Thyroid gland (tissue), 4 donors: ENCODE measurements around the gene TBC1D16. TPM values are rescaled to one million over a fixed set of nuclear protein-coding genes. Genes with fewer than 3 reads are reported as not detected.

Experiments
- DNase-seq, 2 donors: peaks; one replicate each; pipeline ENCODE4 v3.0.0-alpha.2; 2019
- H3K27ac ChIP-seq, 3 donors: fragments of 200-600 bp; sonication (generic); 1 replicate in 2 of 3; 2 replicates in 1 of 3; pipeline ENCODE4 v1.5.1; 2016 to 2019; ENCODE audit warnings: mild to moderate bottlenecking in 1 of 3, moderate library complexity in 1 of 3
- H3K27me3 ChIP-seq: fragments of 200-600 bp; sonication (generic); one replicate; pipeline ENCODE4 v1.5.1; 2019
- H3K36me3 ChIP-seq, 2 donors: fragments of 200-600 bp; sonication (generic); one replicate each; pipeline ENCODE4 v1.5.1; 2016 to 2019
- H3K4me1 ChIP-seq, 2 donors: fragments of 200-600 bp; sonication (generic); one replicate each; pipeline ENCODE4 v1.5.1; 2017 to 2019
- H3K4me3 ChIP-seq, 3 donors: fragments of 200-600 bp; sonication (generic); replicated peaks in 1 of 3; 1 replicate in 2 of 3; 2 replicates in 1 of 3; pipeline ENCODE4 v1.5.1; 2016; ENCODE audit warnings: mild to moderate bottlenecking in 1 of 3
- H3K9me3 ChIP-seq: fragments of 200-600 bp; sonication (generic); one replicate; pipeline ENCODE4 v1.5.1; 2017
- POLR2A ChIP-seq, 2 donors: fragments of 450-650 bp; IDR thresholded peaks; one replicate each; pipeline ENCODE4 v1.6.1; 2017; ENCODE audit warnings: antibody characterized with exemption in 2 of 2, mild to moderate bottlenecking in 2 of 2, moderate library complexity in 1 of 2
- WGBS, 2 donors: methylation state at CpG; one replicate each; pipeline ENCODE4 v1.1.5; 2017; 5-methylcytosine and 5-hydroxymethylcytosine counted together
- intact Hi-C: fragments of 100-400 bp; cut with DNase I; formaldehyde crosslinking; loops from one replicate; pipeline ENCODE4 v1.15.1; 2023
- total RNA-seq, 4 donors: library from RNA; depleted of rRNA; stranded (reverse); fragments of >200 nt; gene quantifications; one replicate each; pipeline ENCODE4 v1.2.3, GENCODE V29; 2016
- TF ChIP-seq, protein P1 (sequence below), 6 experiments: fragments of 200-600 bp in 3 of 6; fragments of 450-650 bp in 3 of 6; sonication (generic) in 3 of 6; IDR thresholded peaks; one replicate each; pipeline ENCODE4 v1.5.1; 2016 to 2019; ENCODE audit warnings: antibody characterized with exemption in 6 of 6, mild to moderate bottlenecking in 2 of 6, inconsistent platforms in 1 of 6, moderate library complexity in 1 of 6

Gene TBC1D16
- total RNA-seq, 4 donors from 2014 or later = 25.4 to 32.2 (median 29.8) TPM

- Histone ChIP-seq H3K27ac (no peak overlapping the region), H3K4me1 (peaks cover 10 to 37% of the 10 kb centered on the region in 2 donors), H3K27me3 (peaks cover 8% of the 10 kb centered on the region), H3K9me3 (no peaks in the 10 kb centered on the region), H3K36me3 (no peaks in the 10 kb centered on the region), H3K4me3 (peak overlapping the region in 1 of 3 donors; percentile 1)
- TF ChIP-seq, protein P1, sequence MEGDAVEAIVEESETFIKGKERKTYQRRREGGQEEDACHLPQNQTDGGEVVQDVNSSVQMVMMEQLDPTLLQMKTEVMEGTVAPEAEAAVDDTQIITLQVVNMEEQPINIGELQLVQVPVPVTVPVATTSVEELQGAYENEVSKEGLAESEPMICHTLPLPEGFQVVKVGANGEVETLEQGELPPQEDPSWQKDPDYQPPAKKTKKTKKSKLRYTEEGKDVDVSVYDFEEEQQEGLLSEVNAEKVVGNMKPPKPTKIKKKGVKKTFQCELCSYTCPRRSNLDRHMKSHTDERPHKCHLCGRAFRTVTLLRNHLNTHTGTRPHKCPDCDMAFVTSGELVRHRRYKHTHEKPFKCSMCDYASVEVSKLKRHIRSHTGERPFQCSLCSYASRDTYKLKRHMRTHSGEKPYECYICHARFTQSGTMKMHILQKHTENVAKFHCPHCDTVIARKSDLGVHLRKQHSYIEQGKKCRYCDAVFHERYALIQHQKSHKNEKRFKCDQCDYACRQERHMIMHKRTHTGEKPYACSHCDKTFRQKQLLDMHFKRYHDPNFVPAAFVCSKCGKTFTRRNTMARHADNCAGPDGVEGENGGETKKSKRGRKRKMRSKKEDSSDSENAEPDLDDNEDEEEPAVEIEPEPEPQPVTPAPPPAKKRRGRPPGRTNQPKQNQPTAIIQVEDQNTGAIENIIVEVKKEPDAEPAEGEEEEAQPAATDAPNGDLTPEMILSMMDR (IDR thresholded peaks at IDR 0.05) = no peak
- no peak for TF ChIP-seq POLR2A (IDR thresholded peaks at IDR 0.05)
- intact Hi-C loops = no loop called here
- WGBS, 2 donors = 0 to 1% methylated on average over 7 to 23 of the region's 59 CpGs
- DNase-seq = no peak
Observed at GRCh38 chr17:79930062-79930876, 105.4 kb downstream of the TBC1D16 start.

GRCh38 chr17:79929257-79930061 is 106.2 kb downstream of the TBC1D16 start:
- Histone ChIP-seq H3K4me1 (peaks cover 16 to 44% of the 10 kb centered on the region in 2 donors), H3K9me3 (no peaks in the 10 kb centered on the region), H3K27ac (no peak overlapping the region), H3K27me3 (peaks cover 8% of the 10 kb centered on the region), H3K36me3 (no peaks in the 10 kb centered on the region), H3K4me3 (no peak overlapping the region)
- intact Hi-C loops = loop anchor here (10.0 kb wide), 1 partner anchor 125 kb away; no protein-coding TSS in a partner anchor
- no peak for TF ChIP-seq POLR2A (IDR thresholded peaks at IDR 0.05)
- TF ChIP-seq, protein P1 (IDR thresholded peaks at IDR 0.05) = no peak
- 67 to 70% methylated on average over 14 to 21 of the region's 25 CpGs for WGBS, 2 donors
- no peak for DNase-seq

- Histone ChIP-seq H3K4me1 (peaks cover 16 to 42% of the 10 kb centered on the region in 2 donors), H3K36me3 (no peaks in the 10 kb centered on the region), H3K27me3 (peaks cover 8% of the 10 kb centered on the region), H3K9me3 (no peaks in the 10 kb centered on the region), H3K4me3 (no peak overlapping the region), H3K27ac (no peak overlapping the region)
- no peak for DNase-seq
- intact Hi-C loops = loop anchor here (10.0 kb wide), 1 partner anchor 124 kb away; no protein-coding TSS in a partner anchor
- WGBS, 2 donors = 86% methylated on average over 13 to 15 of the region's 16 CpGs
- no peak for TF ChIP-seq POLR2A (IDR thresholded peaks at IDR 0.05)
- TF ChIP-seq, protein P1 (IDR thresholded peaks at IDR 0.05) = no peak
Observed at GRCh38 chr17:79928502-79929256, 107.0 kb downstream of the TBC1D16 start.

DNA sequence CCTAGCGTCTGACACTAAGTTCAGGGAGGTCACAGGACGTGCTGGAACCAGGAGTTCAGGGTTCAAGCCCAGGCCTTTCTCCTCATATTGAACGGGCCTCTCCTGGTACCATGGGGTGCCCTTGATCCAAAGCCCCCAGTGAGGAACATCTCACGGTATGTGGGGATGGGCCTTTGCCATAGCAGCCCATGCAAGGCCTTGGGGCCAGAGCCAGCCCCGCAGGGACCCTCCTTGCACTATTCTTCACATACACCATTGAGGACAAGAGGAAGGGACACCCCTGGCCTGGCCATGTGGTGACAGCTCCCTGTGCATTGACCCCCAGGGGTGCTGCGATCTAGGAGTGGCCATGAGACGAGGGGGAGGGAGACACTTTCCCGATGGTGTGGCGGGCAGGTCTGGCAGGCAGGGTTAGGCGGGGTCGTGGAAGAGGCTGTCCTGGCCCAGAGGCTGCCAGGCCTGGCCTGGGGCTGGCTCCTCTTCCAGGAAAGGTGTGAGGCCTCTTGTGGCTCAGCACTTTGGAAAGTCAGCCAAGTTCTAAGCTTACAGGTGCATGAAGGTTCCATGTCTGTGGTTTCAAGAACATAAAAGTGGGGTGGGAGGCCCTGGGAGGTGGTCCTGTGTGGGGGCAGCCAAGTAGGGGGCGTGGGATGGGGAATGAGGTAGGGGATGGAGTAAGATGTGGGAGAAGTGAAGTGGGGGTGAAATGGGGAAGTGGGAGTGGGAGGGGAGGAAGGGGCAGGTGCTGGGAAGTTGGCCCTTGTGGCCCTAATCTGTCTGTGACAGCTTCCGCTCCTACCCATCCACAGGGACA is 107.8 kb downstream of the TBC1D16 start:
- WGBS, 2 donors = 62 to 63% methylated on average over 11 to 12 of the region's 13 CpGs
- H3K4me3 ChIP-seq = no peak overlapping the region
- TF ChIP-seq, protein P1 (IDR thresholded peaks at IDR 0.05) = no peak
- no peak for TF ChIP-seq POLR2A (IDR thresholded peaks at IDR 0.05)
- H3K4me1 ChIP-seq = peaks cover 16 to 39% of the 10 kb centered on the region in 2 donors
- no peaks in the 10 kb centered on the region for H3K9me3 ChIP-seq
- intact Hi-C loops = loop anchor here (10.0 kb wide), 1 partner anchor 123 kb away; no protein-coding TSS in a partner anchor
- H3K36me3 ChIP-seq = no peaks in the 10 kb centered on the region
- no peak overlapping the region for H3K27ac ChIP-seq
- DNase-seq = peak; percentile 63 to 65
- H3K27me3 ChIP-seq = peaks cover 8% of the 10 kb centered on the region
